Neural cell (in vitro differentiated cells): Measurements from ENCODE around the gene DCAF15. TPM values are rescaled to one million over a fixed set of nuclear protein-coding genes. Genes with fewer than 3 reads are reported as not detected.

ENCODE experiments used
- H2AFZ ChIP-seq: fragments of 200-600, 300-800 bp; sonication (generic), shearing (Covaris generic); 2 replicates; pipeline ENCODE4 v1.6.0; 2014; ENCODE audit warnings: low read depth, mild to moderate bottlenecking, antibody characterized with exemption, low read length, moderate library complexity
- H3F3A ChIP-seq: fragments of 200-600 bp; shearing (Covaris generic); 2 replicates; pipeline ENCODE4 v1.6.1; 2016; ENCODE audit warnings: mild to moderate bottlenecking, moderate library complexity, mixed read lengths, antibody characterized with exemption, low read length; ENCODE audit not compliant: insufficient read depth, poor library complexity, severe bottlenecking
- H3K27ac ChIP-seq: fragments of 200-600, 300-800 bp; sonication (generic), shearing (Covaris generic); 2 replicates; pipeline ENCODE4 v1.5.1; 2014; ENCODE audit warnings: mild to moderate bottlenecking, low read length, moderate library complexity
- H3K27me3 ChIP-seq: fragments of 300-800, 200-600 bp; sonication (generic), shearing (Covaris generic); 2 replicates; pipeline ENCODE4 v1.6.0; 2014; ENCODE audit warnings: mild to moderate bottlenecking, low read depth, low read length, moderate library complexity; ENCODE audit not compliant: insufficient read depth
- H3K36me3 ChIP-seq: fragments of 300-800, 200-600 bp; sonication (generic), shearing (Covaris generic); 2 replicates; pipeline ENCODE4 v1.5.1; 2014; ENCODE audit warnings: mild to moderate bottlenecking, antibody characterized with exemption, low read length, moderate library complexity; ENCODE audit not compliant: insufficient read depth
- H3K4me2 ChIP-seq: fragments of 300-800, 200-600 bp; sonication (generic), shearing (Covaris generic); 2 replicates; pipeline ENCODE4 v1.6.0; 2014; ENCODE audit warnings: mild to moderate bottlenecking, low read length
- H3K4me3 ChIP-seq: fragments of 300-800, 200-600 bp; sonication (generic), shearing (Covaris generic); 2 replicates; pipeline ENCODE4 v1.5.1; 2014; ENCODE audit warnings: mild to moderate bottlenecking, low read length, moderate library complexity
- H3K79me2 ChIP-seq: fragments of 200-600 bp; shearing (Covaris generic); replicated peaks from 2 replicates; pipeline ENCODE4 v1.6.0; 2014; ENCODE audit warnings: mild to moderate bottlenecking, low read length, moderate library complexity; ENCODE audit not compliant: insufficient read depth
- H3K9ac ChIP-seq: fragments of 300-800, 200-600 bp; sonication (generic), shearing (Covaris generic); 2 replicates; pipeline ENCODE4 v1.6.1; 2016; ENCODE audit warnings: mild to moderate bottlenecking, low read length, mixed read lengths
- H3K9me2 ChIP-seq: fragments of 200-600 bp; shearing (Covaris generic); 2 replicates; pipeline ENCODE4 v1.6.1; 2016; ENCODE audit warnings: mild to moderate bottlenecking, low read length, mixed read lengths; ENCODE audit not compliant: insufficient read depth
- H3K9me3 ChIP-seq: fragments of 200-600, 300-800 bp; sonication (generic), shearing (Covaris generic); 2 replicates; pipeline ENCODE4 v1.6.1; 2016; ENCODE audit warnings: mild to moderate bottlenecking, mixed run types, low read length, moderate library complexity, mixed read lengths
- H4K20me1 ChIP-seq: fragments of 200-600 bp; shearing (Covaris generic); 2 replicates; pipeline ENCODE4 v1.6.1; 2016; ENCODE audit warnings: mild to moderate bottlenecking, mixed run types; ENCODE audit not compliant: insufficient read depth
- CTCF ChIP-seq: fragments of 450-650 bp; IDR thresholded peaks from 2 replicates; pipeline ENCODE4 v1.5.1; 2014; ENCODE audit warnings: antibody characterized with exemption, mild to moderate bottlenecking, moderate library complexity; ENCODE audit not compliant: poor library complexity, severe bottlenecking
- EP300 ChIP-seq: fragments of 450-650 bp; conservative IDR thresholded peaks from 2 replicates; pipeline ENCODE4 v1.6.1; 2014; ENCODE audit warnings: antibody characterized with exemption, mild to moderate bottlenecking, moderate library complexity; ENCODE audit not compliant: poor library complexity, severe bottlenecking
- EZH2 ChIP-seq: fragments of 200-600, 300-800 bp; shearing (Covaris generic), sonication (generic); IDR thresholded peaks from 2 replicates; pipeline ENCODE4 v1.6.1; 2014; ENCODE audit warnings: antibody characterized with exemption, low read length, borderline replicate concordance, mild to moderate bottlenecking; ENCODE audit not compliant: insufficient read depth, poor library complexity, severe bottlenecking
- MXI1 ChIP-seq: fragments of 450-650 bp; conservative IDR thresholded peaks from 2 replicates; pipeline ENCODE4 v1.6.1; 2014; ENCODE audit warnings: antibody characterized with exemption, mild to moderate bottlenecking; ENCODE audit not compliant: poor library complexity, severe bottlenecking
- POLR2AphosphoS5 ChIP-seq: IDR thresholded peaks from 2 replicates; pipeline ENCODE4 v1.6.1; 2012
- RAD21 ChIP-seq: fragments of 450-650 bp; conservative IDR thresholded peaks from 2 replicates; pipeline ENCODE4 v1.6.1; 2014; ENCODE audit warnings: antibody characterized with exemption, mild to moderate bottlenecking, moderate library complexity
- REST ChIP-seq: IDR thresholded peaks from 2 replicates; pipeline ENCODE4 v1.6.1; 2012; ENCODE audit warnings: borderline replicate concordance
- SMC3 ChIP-seq: fragments of 450-650 bp; conservative IDR thresholded peaks from 2 replicates; pipeline ENCODE4 v1.6.1; 2014; ENCODE audit warnings: antibody characterized with exemption, mild to moderate bottlenecking, moderate library complexity; ENCODE audit not compliant: poor library complexity
- TAF1 ChIP-seq: IDR thresholded peaks from 2 replicates; pipeline ENCODE4 v1.6.1; 2012; ENCODE audit warnings: low read depth
- polyA plus RNA-seq: library from polyadenylated mRNA; depleted of rRNA; stranded (reverse); fragments of >200 nt; gene quantifications from 2 replicates; pipeline ENCODE4 v1.2.3, GENCODE V29; 2014

Gene DCAF15
- polyA plus RNA-seq, 1 donor from 2014 or later = 39.4 TPM

GRCh38 chr19:13995878-13996765, 43.8 kb downstream of the DCAF15 start:
- Histone ChIP-seq H3K9ac (no peak overlapping the region), H3K27ac (no peak overlapping the region), H3K4me3 (no peak overlapping the region), H3K9me3 (peaks cover 7% of the 10 kb centered on the region), H3K36me3 (no peaks in the 10 kb centered on the region), H3F3A (no peaks in the 10 kb centered on the region), H2AFZ (no peak overlapping the region), H3K79me2 (peaks cover 24% of the 10 kb centered on the region), H3K4me2 (no peak overlapping the region), H3K27me3 (no peaks in the 10 kb centered on the region), H3K9me2 (no peaks in the 10 kb centered on the region), H4K20me1 (no peaks in the 10 kb centered on the region)
- TF ChIP-seq REST = no peak
- TF ChIP-seq EP300 = no peak
- TF ChIP-seq MXI1 = no peak
- TF ChIP-seq TAF1 = no peak
- no peak for TF ChIP-seq EZH2
- TF ChIP-seq CTCF = no peak
- TF ChIP-seq SMC3 = no peak
- no peak for TF ChIP-seq RAD21
- TF ChIP-seq POLR2AphosphoS5 = no peak

- Histone ChIP-seq H3K9me2 (no peaks in the 10 kb centered on the region), H3F3A (no peaks in the 10 kb centered on the region), H2AFZ (no peak overlapping the region), H3K27ac (no peak overlapping the region), H3K4me3 (no peak overlapping the region), H3K36me3 (no peaks in the 10 kb centered on the region), H3K27me3 (no peaks in the 10 kb centered on the region), H3K79me2 (peaks cover 26% of the 10 kb centered on the region), H3K9me3 (peaks cover 7% of the 10 kb centered on the region), H3K4me2 (no peak overlapping the region), H4K20me1 (no peaks in the 10 kb centered on the region), H3K9ac (no peak overlapping the region)
- no peak for TF ChIP-seq POLR2AphosphoS5
- no peak for TF ChIP-seq EZH2
- no peak for TF ChIP-seq EP300
- no peak for TF ChIP-seq REST
- no peak for TF ChIP-seq RAD21
- no peak for TF ChIP-seq MXI1
- TF ChIP-seq CTCF = no peak
- TF ChIP-seq TAF1 = no peak
- no peak for TF ChIP-seq SMC3
Observed at GRCh38 chr19:13996928-13997630, 44.8 kb downstream of the DCAF15 start.
